NAMALWA (cell line): ENCODE measurements around the gene PAGR1.
"Not testable (repeated sequence)": the region's sequence is repeated elsewhere in the genome, so short reads cannot be mapped to it uniquely, and the experiment has no call there.

Experiments
- DNase-seq: peaks from one replicate; pipeline ENCODE4 v3.0.0-alpha.2; 2015; ENCODE audit warnings: low spot score

Gene PAGR1

DNA sequence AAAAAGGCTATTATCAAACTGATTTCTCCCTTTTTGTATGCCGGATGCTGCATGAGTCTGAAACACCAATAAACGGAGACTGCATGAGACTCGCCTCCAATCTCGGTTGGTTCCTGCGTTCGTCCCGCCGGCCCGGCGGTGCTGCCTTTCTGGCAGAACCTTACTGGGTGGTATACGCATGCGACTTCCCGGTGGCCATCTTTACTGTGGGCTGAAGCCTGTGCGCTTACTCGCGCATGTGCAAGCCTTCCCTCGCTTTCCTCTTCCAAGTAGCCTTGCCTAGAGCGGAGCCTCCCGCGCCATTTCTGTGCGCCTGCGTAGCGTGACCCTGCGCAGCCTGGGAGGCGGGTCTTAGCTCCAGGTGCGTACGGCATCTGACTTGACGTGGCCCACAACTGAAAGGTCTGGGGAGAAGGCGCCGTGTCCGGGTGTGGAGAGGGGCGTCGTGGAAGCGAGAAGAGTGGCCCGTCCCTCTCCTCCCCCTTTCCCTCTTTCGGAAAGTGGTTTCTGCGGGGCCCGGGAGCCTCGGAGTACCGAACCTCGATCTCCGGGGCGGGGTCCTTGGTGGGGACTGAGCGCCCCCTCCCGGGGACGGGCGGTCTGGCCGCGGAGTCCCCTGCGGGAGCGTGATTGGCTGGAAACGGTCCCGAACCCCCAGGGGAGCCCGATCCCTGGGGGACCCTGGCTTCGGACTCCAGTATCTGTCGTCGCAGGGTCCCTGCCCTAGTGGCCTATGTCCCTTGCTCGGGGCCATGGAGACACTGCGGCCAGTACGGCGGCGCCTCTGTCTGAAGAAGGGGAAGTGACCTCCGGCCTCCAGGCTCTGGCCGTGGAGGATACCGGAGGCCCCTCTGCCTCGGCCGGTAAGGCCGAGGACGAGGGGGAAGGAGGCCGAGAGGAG lies at the start of gene PAGR1:
TSS of gene PAGR1 (plus strand) at position 360 of the 901 bp plus-strand sequence. CDS start at position 734, 374 bp downstream.
- peak; percentile 100 for DNase-seq

DNA sequence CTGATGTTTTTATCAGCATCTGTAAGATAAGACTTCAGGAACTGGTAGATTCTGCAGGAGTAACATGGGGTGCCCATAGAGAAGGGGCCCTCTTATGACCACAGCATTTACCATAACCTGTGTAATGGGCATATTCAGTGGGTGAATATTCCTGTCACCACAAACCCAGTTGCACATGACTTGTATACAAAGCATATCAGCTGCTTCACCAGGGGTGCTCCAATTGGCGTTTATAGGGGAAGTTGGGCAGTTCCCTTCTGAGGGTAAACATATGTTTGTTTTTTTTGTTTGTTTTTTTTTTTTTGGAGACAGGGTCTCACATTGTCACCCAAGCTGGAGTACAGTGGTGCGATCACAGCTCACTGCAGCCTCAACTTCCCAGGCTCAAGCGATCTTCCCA lies 49.4 kb upstream of the PAGR1 start:
- no peak for DNase-seq

DNA sequence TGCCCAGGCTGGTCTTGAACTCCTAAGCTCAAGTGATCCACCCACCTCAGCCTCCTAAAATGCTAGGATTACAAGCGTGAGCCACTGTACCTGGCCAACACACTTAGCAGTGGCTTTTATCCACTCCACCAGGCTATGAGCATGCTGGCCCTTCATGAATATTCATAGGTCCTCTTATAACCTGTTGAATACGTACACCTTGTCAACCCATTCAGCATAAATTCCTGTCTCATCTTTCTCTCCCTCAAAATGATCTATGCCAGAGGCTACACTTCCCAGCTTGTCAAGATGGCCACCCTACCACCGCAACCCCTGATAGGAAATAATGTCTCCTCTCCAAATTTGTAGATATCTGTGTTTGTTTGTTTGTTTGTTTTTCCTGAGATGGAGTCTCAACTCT lies 48.9 kb upstream of the PAGR1 start:
- DNase-seq, result no peak

DNA sequence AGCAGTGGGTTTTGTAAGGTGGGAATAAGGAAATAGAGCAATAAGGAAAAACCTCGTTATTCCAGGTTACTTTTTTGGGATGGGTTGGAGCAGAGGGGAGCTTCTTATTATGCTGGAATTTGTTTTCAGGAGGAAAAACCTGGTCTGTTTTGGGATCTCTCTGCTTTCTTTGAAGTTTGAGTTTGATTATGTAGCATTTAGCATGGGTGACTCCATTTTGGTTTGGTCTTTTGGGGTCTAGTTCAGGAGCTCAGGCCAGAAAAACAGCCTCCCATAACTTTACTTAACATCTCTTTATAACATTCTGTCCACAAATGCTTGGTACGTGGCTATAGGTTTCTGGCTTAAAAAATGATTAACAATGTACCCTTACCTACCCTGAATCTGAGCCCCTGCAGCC lies 46.4 kb upstream of the PAGR1 start:
- DNase-seq, result no peak

DNA sequence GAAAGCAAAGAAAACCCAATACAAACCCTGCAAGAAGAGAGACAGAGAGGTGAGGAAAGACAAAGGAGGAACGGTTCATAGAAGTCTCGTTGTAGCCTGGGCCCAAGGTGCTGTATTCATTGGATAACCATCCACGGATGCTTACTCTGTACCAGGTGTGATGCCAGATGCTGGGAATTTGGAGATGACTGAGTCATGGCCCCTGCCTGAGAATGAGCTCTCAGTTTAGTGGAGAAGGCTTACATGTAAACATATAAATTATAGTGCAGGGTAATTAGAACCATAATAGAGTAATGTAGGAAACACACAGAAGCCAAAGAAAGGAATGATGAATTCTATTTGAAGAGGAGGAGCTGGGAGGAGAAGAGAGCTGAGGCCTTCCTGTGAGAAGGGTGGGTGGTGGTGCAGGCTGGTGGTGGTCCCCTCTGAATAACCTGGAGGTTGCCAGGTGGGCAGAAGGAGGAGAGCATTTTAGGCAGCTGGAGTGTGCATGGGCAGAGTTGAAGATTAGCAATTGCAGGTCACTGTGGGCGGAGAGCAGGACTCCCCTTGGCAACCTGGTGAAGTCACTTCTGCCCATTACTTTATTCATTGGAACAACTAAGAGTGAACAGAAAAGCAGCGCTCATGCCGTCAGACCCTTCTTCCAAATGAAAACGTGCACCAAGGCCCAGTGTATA lies 45.6 kb upstream of the PAGR1 start:
- DNase-seq, result no peak

DNA sequence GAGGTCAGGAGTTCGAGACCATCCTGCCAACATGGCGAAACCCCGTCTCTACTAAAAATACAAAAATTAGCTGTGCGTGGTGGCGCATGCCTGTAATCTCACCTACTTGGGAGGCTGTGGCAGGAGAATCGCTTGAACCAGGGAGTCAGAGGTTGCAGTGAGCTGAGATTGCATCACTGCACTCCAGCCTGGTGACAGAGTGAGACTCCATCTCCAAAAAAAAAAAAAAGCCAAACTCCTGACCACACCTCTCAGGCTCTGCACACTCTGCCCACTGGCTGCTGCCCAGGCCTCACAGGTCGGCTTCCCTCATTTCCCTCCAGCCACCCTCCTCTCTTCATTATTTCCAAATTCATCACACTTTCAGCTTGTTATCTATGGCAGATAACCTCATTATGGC lies 43.6 kb upstream of the PAGR1 start:
- not testable (repeated sequence) for DNase-seq

DNA sequence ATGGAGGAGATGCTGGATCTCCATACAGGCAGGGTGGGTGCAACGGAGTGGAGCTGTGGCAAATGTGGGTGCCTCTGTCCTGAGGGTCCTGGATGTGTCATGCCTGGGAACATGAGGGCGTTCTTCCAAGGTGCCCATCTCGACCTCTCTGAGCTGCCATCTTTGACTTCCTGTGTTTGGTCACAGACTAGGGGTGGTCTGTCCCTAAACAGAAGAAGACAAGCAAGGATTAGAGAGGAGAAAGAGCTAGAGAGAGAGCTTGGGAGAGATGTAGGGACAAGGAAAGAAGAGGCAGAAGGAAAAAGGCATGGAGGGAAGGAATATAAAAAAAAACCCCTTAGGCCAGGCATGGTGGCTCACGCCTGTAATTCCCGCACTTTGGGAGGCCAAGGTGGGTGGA lies 41.2 kb upstream of the PAGR1 start:
- no peak for DNase-seq

DNA sequence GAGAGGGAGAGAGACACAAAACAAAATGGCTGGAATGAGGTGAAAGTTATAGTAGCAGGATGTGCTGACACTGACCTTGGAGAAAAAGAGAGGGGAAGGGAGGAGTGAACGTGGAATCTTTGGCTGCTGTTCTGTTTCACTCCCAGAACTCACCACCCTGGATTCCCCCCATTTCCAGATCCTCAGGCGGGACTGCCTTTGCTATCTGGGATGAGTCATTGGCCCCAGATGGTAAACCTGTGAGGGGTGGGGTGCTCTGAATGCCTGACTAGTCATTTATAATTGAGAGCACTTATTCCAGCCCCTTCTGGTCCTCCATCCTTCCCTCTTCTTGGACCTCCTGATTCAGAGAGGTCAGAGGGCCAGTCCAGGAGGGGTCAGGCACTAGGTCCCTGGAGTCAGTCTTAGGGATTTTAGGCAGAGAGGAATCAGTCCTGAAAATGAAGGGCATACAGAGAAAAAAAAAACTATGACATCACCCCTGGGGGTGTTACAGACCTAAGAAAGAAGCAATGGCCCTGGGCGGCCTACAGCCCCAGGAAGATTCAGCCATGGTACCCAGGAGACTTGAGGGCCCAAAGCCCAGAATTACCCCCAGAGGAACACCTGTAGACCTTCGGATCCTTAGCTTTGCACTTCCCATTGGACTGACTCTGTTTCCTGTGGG lies 40.1 kb upstream of the PAGR1 start:
- DNase-seq, result no peak

DNA sequence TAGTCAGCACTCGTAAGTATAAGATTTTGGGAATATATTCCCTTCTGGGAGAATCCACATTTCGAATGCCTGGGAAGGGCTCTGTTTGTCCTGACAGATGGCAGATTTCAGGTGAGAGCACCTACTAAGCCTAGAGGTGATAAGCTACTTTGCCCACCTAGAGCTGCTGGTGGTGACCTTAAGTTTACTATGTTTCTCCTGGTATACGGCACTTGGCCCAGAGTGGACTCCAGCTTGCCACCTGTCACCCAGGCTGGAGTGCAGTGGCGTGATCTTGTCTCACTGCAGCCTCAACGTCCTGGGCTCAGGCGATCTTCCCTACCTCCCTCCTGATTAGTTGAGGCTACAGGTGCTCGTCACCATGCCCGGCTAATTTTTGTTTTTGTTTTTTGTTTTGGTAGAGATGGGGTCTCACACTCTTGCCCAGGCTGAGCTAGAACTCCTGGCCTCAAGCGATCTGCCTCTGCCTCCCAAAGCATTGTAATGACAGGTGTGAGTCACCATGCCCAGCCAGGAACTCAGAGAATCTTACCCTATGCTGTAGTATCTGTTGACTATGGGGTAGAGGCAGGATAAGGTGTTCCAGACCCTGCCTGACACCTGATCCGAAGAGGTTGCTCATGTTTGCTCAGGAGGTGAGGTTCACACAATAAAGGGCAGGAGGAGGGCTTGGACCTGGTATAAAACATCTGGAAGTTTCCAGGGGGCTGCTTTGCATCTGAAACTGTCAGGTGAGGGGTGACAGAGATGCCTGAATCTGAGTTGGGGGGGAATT lies 38.2 kb upstream of the PAGR1 start, which contains the start of gene ZG16:
TSS of gene ZG16 (plus strand) at position 681 of the 775 bp plus-strand sequence. CDS start 1,011 bp downstream, outside the sequence.
- DNase-seq, result no peak

DNA sequence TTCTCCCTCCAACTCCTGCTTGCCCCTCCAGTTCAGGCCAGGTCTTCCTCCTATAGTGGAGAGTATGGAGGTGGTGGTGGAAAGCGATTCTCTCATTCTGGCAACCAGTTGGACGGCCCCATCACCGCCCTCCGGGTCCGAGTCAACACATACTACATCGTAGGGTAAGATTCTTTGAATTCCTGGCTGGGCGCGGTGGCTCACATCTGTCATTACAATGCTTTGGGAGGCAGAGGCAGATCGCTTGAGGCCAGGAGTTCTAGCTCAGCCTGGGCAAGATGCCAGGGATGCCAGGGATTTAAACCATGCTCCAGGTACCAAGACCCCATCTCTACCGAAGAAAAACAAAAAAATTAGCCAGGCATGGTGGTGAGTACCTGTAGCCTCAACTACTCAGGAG lies 36.5 kb upstream of the PAGR1 start:
- no peak for DNase-seq

DNA sequence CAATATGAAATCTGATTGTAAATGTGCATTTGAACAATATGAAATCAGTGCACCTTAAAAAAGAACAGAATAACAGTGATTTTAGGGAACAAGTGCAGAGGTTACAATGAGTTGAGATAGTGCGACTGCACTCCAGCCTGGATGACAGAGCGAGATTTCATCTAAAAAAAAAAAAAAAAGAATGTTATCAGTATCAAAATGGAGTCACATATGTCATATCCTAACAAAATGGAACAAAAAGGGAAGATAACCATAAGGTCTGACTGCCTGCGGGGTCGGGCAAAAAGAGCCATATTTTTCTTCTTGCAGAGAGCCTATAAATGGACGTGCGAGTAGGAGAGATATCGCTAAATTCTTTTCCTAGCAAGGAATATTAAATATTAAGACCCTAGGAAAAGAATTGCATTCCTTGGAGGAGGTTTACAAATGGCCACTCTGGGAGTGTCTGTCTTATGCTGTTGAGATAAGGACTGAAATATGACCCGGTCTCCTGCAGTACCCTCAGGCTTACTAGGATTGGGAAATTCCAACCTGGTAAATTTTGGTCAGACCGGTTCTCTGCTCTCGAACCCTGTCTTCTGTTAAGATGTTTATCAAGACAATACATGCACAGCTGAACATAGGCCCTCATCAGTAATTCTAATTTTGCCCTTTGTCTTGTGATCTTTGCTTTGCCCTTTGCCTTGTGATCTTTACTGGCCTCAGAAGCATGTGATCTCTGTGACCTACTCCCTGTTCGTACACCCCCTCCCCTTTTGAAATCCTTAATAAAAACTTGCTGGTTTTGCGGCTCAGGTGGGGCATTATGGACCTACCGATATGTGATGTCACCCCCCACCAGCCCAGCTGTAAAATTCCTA lies 32.6 kb upstream of the PAGR1 start:
- DNase-seq, result not testable (repeated sequence)

DNA sequence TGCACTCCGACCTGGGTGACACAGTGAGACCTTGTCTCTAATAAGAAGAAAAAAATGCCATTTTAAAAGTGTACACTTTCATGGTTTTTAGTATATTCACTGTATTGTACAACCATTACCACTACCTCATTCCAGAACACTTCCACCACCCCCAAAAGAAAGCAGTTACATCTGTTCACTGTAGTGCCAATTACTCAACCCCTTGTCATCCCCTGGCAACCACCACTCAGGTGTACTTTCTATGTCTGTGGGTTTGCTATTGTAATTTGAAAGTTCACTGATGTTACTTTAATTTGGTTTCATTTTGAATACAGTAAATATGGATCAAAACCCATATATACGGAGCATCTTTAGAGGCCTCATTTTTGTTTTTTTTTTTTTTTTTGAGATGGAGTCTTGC lies 31.8 kb upstream of the PAGR1 start:
- no peak for DNase-seq

DNA sequence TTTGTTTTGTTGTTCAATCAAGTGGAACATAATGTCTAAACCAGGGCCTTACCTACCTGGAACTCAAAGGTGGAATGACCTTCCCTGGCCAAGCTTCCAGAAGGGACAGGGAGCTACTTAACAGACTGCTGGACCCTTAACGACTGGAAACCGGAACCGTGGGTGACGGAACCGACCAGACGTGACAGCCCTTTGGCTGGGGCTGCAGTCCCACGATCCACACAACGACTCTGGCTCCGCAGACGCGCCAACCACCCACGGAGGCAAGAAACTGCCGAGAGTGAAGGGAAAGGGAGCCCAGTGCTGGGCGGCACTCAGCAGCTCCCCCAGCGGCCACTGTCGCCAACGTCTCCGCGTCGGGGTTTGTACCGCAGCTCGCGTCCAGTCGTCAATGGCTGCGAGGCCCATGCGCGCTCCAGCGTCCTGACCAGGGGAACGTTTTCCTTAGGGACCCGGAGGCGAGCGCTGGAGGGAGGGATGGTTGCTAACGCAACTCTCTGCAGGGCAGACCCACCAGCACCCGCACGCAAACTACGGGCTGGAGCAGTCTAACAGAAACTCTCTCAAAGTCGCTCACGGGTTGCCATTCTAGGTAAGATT lies 31.0 kb upstream of the PAGR1 start:
- no peak for DNase-seq

DNA sequence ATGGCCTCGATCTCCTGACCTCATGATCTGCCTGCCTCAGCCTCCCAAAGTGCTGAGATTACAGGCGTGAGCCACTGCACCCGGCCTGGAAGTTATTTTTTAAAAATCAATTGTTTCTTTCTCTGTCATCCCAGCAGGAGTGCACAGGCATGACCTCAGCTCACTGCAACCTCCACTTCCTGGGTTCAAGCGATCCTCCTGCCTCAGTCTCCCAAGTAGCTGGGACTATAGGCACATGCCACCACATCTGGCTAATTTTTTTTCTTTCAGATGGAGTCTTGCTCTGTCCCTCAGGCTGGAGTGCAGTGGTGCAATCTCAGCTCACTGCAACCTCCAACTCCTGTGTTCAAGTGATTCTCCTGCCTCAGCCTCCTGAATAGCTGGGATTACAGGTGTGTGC lies 28.8 kb upstream of the PAGR1 start:
- DNase-seq, result not testable (repeated sequence)

DNA sequence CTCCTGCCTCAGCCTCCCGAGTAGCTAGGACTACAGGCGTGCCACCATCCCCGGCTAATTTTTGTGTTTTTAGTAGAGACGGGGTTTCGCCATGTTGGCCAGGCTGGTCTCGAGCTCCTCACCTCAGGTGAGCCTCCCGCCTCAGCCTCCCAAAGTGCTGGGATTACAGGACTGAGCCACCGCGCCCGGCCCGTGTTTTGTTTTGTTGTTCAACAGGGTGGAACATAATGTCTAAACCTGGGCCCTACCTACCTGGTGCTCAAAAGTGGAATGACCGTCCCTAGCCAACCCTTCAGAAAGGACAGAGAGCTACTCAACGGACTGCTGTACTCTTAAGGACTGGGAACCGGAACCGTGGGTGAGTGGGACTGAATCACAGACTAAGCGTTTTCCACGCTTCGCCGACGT lies 26.2 kb upstream of the PAGR1 start:
- no peak for DNase-seq

DNA sequence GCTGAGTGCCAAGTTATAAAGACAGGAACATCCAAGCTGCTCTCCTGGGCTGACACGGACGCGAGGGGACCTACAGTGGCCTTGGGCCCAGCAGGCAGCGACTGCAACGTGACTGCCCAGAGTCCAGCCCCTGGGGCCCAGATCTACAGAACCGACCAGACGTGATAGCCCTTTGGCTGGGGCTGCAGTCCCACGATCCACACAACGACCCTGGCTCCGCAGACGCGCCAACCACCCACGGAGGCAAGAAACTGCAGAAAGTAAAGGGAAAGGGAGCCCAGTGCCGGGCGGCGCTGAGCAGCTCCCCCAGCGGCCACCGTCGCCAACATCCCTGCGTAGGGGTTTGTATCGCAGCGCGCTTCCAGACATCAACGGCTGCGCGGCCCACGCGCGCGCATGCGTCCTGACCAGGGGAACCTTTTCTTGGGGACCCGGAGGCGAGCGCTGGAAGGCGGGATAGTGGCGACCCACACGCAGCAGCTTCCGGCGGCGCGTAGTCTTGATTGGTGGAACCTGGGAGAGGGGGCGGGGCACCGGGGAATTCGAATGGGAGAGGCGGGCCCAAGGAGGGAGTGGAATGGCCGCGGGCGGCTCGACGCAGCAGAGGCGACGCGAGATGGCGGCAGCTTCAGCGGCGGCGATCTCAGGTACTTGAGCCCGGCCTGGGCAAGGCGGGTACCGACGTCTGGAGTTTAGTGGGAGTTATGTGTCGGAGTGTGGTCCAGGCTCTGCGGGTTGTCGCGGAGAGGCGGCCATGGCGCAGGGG lies 25.6 kb upstream of the PAGR1 start, which contains the start of gene KIF22:
TSS of gene KIF22 (plus strand) at position 569 of the 766 bp plus-strand sequence. CDS start at position 578, 9 bp downstream.
- peak; percentile 99 for DNase-seq

DNA sequence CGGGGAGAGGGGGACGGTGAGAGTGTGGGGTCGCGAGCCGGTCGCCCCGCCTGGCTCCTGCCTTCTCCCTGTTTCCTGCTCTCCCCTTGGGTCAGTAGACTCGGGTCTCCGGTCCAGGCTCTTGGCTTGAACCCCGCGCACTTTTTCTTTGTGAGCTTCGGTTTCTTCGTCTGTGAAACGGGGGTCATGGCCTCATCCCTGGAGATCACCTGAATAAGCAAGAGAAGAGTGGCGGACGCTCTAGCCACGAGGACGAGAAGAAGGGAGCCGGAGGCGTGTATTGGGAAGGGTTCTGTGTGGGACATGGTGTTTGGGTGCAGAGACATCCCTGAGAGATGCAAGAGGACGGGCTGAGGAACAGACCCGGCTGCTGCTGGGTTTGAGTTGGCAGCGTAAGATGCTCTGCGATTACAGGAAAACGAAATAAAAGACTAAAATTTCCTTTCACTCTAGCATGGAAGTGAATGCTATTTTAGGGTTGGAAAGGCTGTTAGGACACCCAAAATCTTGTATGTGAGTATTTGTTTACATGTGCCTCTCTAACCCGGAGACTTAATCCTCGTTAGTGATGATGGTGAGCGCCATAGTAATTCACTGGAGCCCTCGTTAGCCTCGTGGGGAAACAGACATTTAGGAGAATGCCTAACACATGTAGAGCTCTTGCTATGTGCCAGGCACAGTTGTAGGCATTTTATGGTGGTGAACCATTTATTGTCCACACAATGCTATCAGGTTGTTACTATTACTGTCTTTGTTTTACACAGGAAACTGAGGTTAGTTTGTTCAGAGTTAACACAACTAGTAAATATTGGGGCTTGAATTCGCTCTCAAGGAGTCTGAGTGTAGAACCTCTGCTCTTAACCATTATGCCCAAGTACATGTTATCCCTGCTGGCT lies 24.8 kb upstream of the PAGR1 start:
- DNase-seq, result peak; percentile 48
